ENCODE results near the gene SLC6A3.

DNA sequence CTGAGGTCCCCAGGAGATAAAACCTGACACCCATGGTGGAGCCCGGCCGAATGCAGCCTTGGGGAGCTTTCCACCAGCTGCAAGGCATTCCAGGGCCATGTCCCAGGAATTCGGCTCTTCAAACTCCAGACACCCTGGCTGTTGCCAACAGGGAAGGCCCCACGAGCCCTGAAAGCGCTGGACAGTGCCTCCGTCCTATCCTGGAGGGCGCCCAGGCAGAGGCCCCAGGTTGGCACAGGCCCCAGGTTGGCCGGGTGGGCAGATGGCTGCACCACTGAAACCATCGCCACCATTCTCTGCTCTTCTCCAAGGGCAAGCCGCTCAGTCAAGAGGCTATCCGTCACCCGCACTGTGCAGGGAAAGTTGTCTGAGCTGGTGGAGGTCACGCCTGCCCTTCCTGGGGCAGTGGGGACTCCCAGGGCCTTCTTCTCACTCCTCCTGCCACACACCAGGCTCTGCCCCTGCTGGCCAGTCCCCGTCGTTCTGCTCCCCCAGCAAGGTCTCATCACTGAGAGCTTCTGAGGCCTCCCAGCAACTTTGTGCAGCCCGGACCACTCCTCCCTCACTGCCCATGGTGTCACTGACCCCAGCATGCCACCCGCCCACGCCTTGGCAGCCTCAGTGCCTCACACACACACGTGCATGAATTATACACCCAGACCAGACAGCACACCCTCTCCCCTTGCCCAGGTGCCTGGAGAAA is 21.2 kb downstream of the SLC6A3 start:
- TF ChIP-seq, protein P1, sequence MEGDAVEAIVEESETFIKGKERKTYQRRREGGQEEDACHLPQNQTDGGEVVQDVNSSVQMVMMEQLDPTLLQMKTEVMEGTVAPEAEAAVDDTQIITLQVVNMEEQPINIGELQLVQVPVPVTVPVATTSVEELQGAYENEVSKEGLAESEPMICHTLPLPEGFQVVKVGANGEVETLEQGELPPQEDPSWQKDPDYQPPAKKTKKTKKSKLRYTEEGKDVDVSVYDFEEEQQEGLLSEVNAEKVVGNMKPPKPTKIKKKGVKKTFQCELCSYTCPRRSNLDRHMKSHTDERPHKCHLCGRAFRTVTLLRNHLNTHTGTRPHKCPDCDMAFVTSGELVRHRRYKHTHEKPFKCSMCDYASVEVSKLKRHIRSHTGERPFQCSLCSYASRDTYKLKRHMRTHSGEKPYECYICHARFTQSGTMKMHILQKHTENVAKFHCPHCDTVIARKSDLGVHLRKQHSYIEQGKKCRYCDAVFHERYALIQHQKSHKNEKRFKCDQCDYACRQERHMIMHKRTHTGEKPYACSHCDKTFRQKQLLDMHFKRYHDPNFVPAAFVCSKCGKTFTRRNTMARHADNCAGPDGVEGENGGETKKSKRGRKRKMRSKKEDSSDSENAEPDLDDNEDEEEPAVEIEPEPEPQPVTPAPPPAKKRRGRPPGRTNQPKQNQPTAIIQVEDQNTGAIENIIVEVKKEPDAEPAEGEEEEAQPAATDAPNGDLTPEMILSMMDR (conservative IDR thresholded peaks at IDR 0.05; ENCODE audit: low read length): no peak
- TF ChIP-seq EZH2phosphoT487 (IDR thresholded peaks at IDR 0.05; ENCODE audit: borderline replicate concordance, low read depth, low read length): no peak

Data from OCI-LY7 (cell line).